Kidney (tissue), 14 donors: ENCODE results near the gene C20orf96. TPM values are rescaled to one million over a fixed set of nuclear protein-coding genes. Genes with fewer than 3 reads are reported as not detected.

Experiments used
- DNase-seq, 5 donors: peaks; one replicate each; pipeline ENCODE4 v3.0.0-alpha.2; 2013 to 2020
- FAIRE-seq: peaks from 2 replicates; lab custom pipeline; 2012; peaks lifted over from hg19 to GRCh38; lab: Jason Lieb, UNC
- H3K27ac ChIP-seq, 2 donors: one replicate each; pipeline ENCODE4 v1.7.0; 2013; ENCODE audit warnings: low read depth in 2 of 2, low read length in 2 of 2, inconsistent platforms in 1 of 2
- H3K27me3 ChIP-seq: one replicate; pipeline ENCODE4 v1.7.1; 2013; ENCODE audit warnings: low read length, inconsistent platforms; ENCODE audit not compliant: control insufficient read depth, insufficient read depth
- H3K36me3 ChIP-seq, 3 donors: one replicate each; pipeline versions ENCODE4 v1.7.0 to v1.7.1; 2013; ENCODE audit warnings: low read length in 3 of 3, control low read depth in 1 of 3, inconsistent platforms in 1 of 3; ENCODE audit not compliant: insufficient read depth in 3 of 3, control insufficient read depth in 2 of 3
- H3K4me1 ChIP-seq, 3 donors: one replicate each; pipeline versions ENCODE4 v1.7.0 to v1.7.1; 2013; ENCODE audit warnings: low read length in 3 of 3, inconsistent platforms in 1 of 3, low read depth in 1 of 3; ENCODE audit not compliant: control insufficient read depth in 2 of 3, insufficient read depth in 2 of 3
- H3K4me3 ChIP-seq, 3 donors: one replicate each; pipeline versions ENCODE4 v1.7.0 to v1.8.1; 2013; ENCODE audit warnings: low read length in 3 of 3, control low read depth in 1 of 3, inconsistent platforms in 1 of 3
- H3K9ac ChIP-seq, 3 donors: one replicate each; pipeline versions ENCODE4 v1.7.0 to v1.7.1; 2013; ENCODE audit warnings: low read length in 3 of 3, control low read depth in 1 of 3, inconsistent platforms in 1 of 3
- H3K9me3 ChIP-seq, 3 donors: one replicate each; pipeline versions ENCODE4 v1.7.0 to v1.7.1; 2013; ENCODE audit warnings: low read length in 3 of 3, control low read depth in 1 of 3, inconsistent platforms in 1 of 3; ENCODE audit not compliant: control insufficient read depth in 2 of 3, insufficient read depth in 1 of 3
- CTCF ChIP-seq: IDR thresholded peaks from 3 replicates; pipeline ENCODE4 v1.5.1; 2012; ENCODE audit warnings: mild to moderate bottlenecking, moderate library complexity, borderline replicate concordance; ENCODE audit not compliant: insufficient read depth; ENCODE audit errors: extremely low read depth
- intact Hi-C: fragments of 100-400 bp; cut with DNase I; formaldehyde crosslinking; loops from one replicate; pipeline ENCODE4 v1.11.1; 2022
- polyA plus RNA-seq: library from polyadenylated mRNA; stranded (reverse); fragments of 350-450 nt; fragmentation: Illumina TruSeq; extraction: RNeasy Lipid Tissue Mini Kit (QIAGEN cat#74804); gene quantifications from one replicate; pipeline ENCODE4 v1.2.3, GENCODE V29; 2014; ENCODE audit warnings: low read depth, low replicate concordance; ENCODE audit not compliant: insufficient read depth
- total RNA-seq: library from RNA; stranded (reverse); fragmentation: NEBNext Ultra II Directional; extraction: Animal tissue kit (Norgen Biotek cat#: 25700); gene quantifications from one replicate; pipeline ENCODE4 v1.2.1, GENCODE V29; 2021
- donor health status: control.
- donor health status: control.
- donor health status: control.
- donor health status: control.
- donor health status: control.
- donor health status: DM: yes; HTN: yes; CAD: no.
- donor health status: Normal renal cell carcinoma (clear cell type).

Gene C20orf96
- total and polyA plus RNA-seq, 2 donors from 2014 or later, result 9.4 to 12.5 TPM

- no peak overlapping the region for H3K27ac ChIP-seq
- no peak for TF ChIP-seq CTCF
- no peak overlapping the region for H3K4me3 ChIP-seq
- H3K4me1 ChIP-seq, result no peaks in the 10 kb centered on the region
- intact Hi-C loops, result no loop called here
- peaks cover 0 to 14% (median 0%) of the 10 kb centered on the region in 3 donors for H3K36me3 ChIP-seq
- no peak overlapping the region for H3K9ac ChIP-seq
- FAIRE-seq (no peak), DNase-seq (no peak)
- no peaks in the 10 kb centered on the region for H3K9me3 ChIP-seq
- no peaks in the 10 kb centered on the region for H3K27me3 ChIP-seq
Measured at GRCh38 chr20:272718-273117, 17.8 kb downstream of the C20orf96 start.

- H3K9me3 ChIP-seq, result no peaks in the 10 kb centered on the region
- no peak overlapping the region for H3K4me3 ChIP-seq
- no peak for FAIRE-seq
- TF ChIP-seq CTCF, result no peak
- H3K4me1 ChIP-seq, result no peaks in the 10 kb centered on the region
- intact Hi-C loops, result no loop called here
- no peak overlapping the region for H3K27ac ChIP-seq
- H3K36me3 ChIP-seq, result peaks cover 0 to 4% (median 0%) of the 10 kb centered on the region in 3 donors
- no peaks in the 10 kb centered on the region for H3K27me3 ChIP-seq
- DNase-seq, result no peak
- H3K9ac ChIP-seq, result no peak overlapping the region
Measured at GRCh38 chr20:271528-271927, 19.0 kb downstream of the C20orf96 start.

- Histone ChIP-seq H3K36me3 (peaks cover 0 to 1% (median 0%) of the 10 kb centered on the region in 3 donors), H3K9ac (no peak overlapping the region), H3K9me3 (no peaks in the 10 kb centered on the region), H3K27me3 (no peaks in the 10 kb centered on the region), H3K4me3 (no peak overlapping the region), H3K4me1 (no peaks in the 10 kb centered on the region), H3K27ac (no peak overlapping the region)
- intact Hi-C loops, result no loop called here
- no peak for DNase-seq
- TF ChIP-seq CTCF, result no peak
- no peak for FAIRE-seq
Measured at GRCh38 chr20:271069-271468, 19.5 kb downstream of the C20orf96 start.

GRCh38 chr20:270517-270916, 20.0 kb downstream of the C20orf96 start:
- no peak for DNase-seq
- no peaks in the 10 kb centered on the region for H3K4me1 ChIP-seq
- no peak overlapping the region for H3K9ac ChIP-seq
- intact Hi-C loops, result no loop called here
- no peak for TF ChIP-seq CTCF
- no peaks in the 10 kb centered on the region for H3K36me3 ChIP-seq
- no peak overlapping the region for H3K4me3 ChIP-seq
- H3K27ac ChIP-seq, result no peak overlapping the region
- H3K9me3 ChIP-seq, result no peaks in the 10 kb centered on the region
- H3K27me3 ChIP-seq, result no peaks in the 10 kb centered on the region
- FAIRE-seq, result no peak
